Gastroesophageal sphincter (tissue), 4 donors: ENCODE measurements around the gene CACNB4. TPM values are rescaled to one million over a fixed set of nuclear protein-coding genes. Genes with fewer than 3 reads are reported as not detected.

Experiments used
- ATAC-seq: fragments of 150-250 bp; one replicate; pipeline ENCODE4 v1.9.1; 2016; ENCODE audit warnings: mild to moderate bottlenecking, moderate library complexity
- H3K27ac ChIP-seq, 4 donors: fragments of 200-600 bp; sonication (generic) in 3 of 4; 1 replicate in 3 of 4; 2 replicates in 1 of 4; pipeline ENCODE4 v1.5.1; 2016 to 2019
- H3K27me3 ChIP-seq: fragments of 200-600 bp; sonication (generic); one replicate; pipeline ENCODE4 v1.5.1; 2019
- H3K36me3 ChIP-seq, 2 donors: fragments of 200-600 bp; sonication (generic); one replicate each; pipeline ENCODE4 v1.5.1; 2019; ENCODE audit warnings: control low read depth in 1 of 2
- H3K4me1 ChIP-seq, 3 donors: fragments of 200-600 bp; sonication (generic); 1 replicate in 2 of 3; 2 replicates in 1 of 3; pipeline ENCODE4 v1.5.1; 2016 to 2019; ENCODE audit warnings: control low read depth in 2 of 3
- H3K4me3 ChIP-seq, 2 donors: fragments of 200-600 bp; sonication (generic); one replicate each; pipeline ENCODE4 v1.5.1; 2019; ENCODE audit warnings: mild to moderate bottlenecking in 1 of 2, moderate library complexity in 1 of 2
- H3K9me3 ChIP-seq, 3 donors: fragments of 200-600 bp; sonication (generic); one replicate each; pipeline ENCODE4 v1.5.1; 2017 to 2019; ENCODE audit warnings: control low read depth in 2 of 3
- CTCF ChIP-seq, 4 experiments: fragments of 200-600 bp in 2 of 4; fragments of 450-650 bp in 2 of 4; sonication (generic) in 1 of 4; IDR thresholded peaks; one replicate each; pipeline ENCODE4 v1.5.1; 2017 to 2019; ENCODE audit warnings: antibody characterized with exemption in 4 of 4, mild to moderate bottlenecking in 2 of 4, moderate library complexity in 2 of 4
- EP300 ChIP-seq: sonication (generic); formaldehyde crosslinking; IDR thresholded peaks from one replicate; pipeline ENCODE4 v1.6.1; 2017; ENCODE audit warnings: antibody characterized with exemption, mild to moderate bottlenecking
- POLR2A ChIP-seq, 2 donors: fragments of 450-650 bp; IDR thresholded peaks; one replicate each; pipeline ENCODE4 v1.6.1; 2017; ENCODE audit warnings: antibody characterized with exemption in 2 of 2, mild to moderate bottlenecking in 2 of 2, moderate library complexity in 1 of 2
- POLR2AphosphoS5 ChIP-seq: sonication (generic); formaldehyde crosslinking; IDR thresholded peaks from one replicate; pipeline ENCODE4 v1.6.1; 2017; ENCODE audit warnings: antibody characterized with exemption
- WGBS, 2 donors: methylation state at CpG; one replicate each; pipeline ENCODE4 v1.1.5; 2018; ENCODE audit warnings: low coverage in 1 of 2; 5-methylcytosine and 5-hydroxymethylcytosine counted together
- total RNA-seq, 4 donors: library from RNA; depleted of rRNA; stranded (reverse); fragments of >200 nt; gene quantifications; one replicate each; pipeline ENCODE4 v1.1.0, GENCODE V29; 2016

The CACNB4 gene
- total RNA-seq, 4 donors from 2014 or later = 1.4 to 5.4 (median 1.9) TPM

DNA sequence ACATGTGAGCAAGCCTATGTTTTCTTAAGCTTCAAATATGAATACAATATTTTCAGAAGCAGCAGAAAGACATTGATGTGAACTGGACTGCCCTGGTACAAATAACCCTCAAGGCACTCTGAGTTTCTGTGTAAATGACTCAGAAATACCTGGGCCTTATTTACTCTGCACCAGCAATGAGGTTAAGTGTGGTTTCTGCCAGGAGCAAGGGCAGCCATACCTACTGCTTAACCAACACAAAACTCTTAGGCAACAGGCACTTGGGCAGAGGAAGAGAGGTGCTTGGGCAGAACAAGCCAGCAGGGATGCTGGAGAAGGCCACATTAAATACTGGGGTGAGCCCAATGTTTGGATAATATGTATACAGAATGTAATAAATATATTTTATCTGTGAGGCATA lies 241.2 kb downstream of the CACNB4 start:
- Histone ChIP-seq H3K36me3 (no peaks in the 10 kb centered on the region), H3K9me3 (no peaks in the 10 kb centered on the region), H3K4me3 (no peak overlapping the region), H3K27ac (no peak overlapping the region), H3K27me3 (no peaks in the 10 kb centered on the region), H3K4me1 (peaks cover 0 to 12% (median 0%) of the 10 kb centered on the region in 3 donors)
- ATAC-seq = no peak
- TF ChIP-seq EP300 (no peak), CTCF (IDR thresholded peaks at IDR 0.05) (no peak), POLR2A (IDR thresholded peaks at IDR 0.05) (no peak), POLR2AphosphoS5 (no peak)

GRCh38 chr2:151855111-151855510 lies 243.7 kb downstream of the CACNB4 start:
- TF ChIP-seq CTCF (IDR thresholded peaks at IDR 0.05) (no peak), EP300 (no peak), POLR2AphosphoS5 (no peak), POLR2A (IDR thresholded peaks at IDR 0.05) (no peak)
- Histone ChIP-seq H3K9me3 (no peaks in the 10 kb centered on the region), H3K4me3 (no peak overlapping the region), H3K36me3 (no peaks in the 10 kb centered on the region), H3K27me3 (no peaks in the 10 kb centered on the region), H3K27ac (no peak overlapping the region), H3K4me1 (no peaks in the 10 kb centered on the region)
- 83 to 86% methylated on average over 3 of the region's 3 CpGs for WGBS, 2 donors
- no peak for ATAC-seq

DNA sequence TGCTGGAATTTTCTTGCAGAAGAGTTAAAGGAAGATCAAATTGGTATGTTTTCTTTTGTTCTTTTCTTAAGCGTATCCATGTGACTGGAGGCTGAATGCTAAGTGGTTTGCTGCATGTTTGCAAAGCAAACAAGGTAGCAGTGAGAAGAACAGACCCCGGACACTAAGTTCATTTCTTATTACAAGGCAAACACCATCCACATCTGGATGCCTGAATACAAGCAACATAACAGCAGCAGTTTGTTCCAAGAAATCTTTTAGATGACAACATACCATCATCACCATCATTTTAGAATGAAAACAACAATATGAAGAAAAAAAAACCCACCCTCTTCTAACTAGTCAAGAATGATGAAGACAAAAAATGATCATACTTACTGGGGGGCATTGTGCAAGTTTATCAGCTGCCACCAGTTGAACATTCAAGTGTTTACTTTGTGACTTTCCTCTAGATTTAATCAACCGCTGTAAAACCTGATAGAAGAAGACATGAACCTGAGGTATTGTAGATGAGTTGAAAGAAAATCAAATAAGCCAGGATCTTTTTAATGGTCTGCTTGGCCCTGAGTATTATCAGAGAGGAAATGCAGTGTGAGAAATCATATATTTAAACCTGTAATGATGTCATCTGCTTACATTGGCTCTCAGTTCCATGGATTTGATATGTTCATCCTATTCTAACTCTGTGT lies 245.6 kb downstream of the CACNB4 start:
- Histone ChIP-seq H3K27ac (no peak overlapping the region), H3K4me3 (no peak overlapping the region), H3K27me3 (no peaks in the 10 kb centered on the region), H3K4me1 (no peaks in the 10 kb centered on the region), H3K9me3 (no peaks in the 10 kb centered on the region), H3K36me3 (no peaks in the 10 kb centered on the region)
- ATAC-seq = no peak
- no peak for TF ChIP-seq POLR2AphosphoS5
- no peak for TF ChIP-seq CTCF (IDR thresholded peaks at IDR 0.05)
- WGBS, 2 donors = 88 to 96% methylated on average over 3 of the region's 3 CpGs

DNA sequence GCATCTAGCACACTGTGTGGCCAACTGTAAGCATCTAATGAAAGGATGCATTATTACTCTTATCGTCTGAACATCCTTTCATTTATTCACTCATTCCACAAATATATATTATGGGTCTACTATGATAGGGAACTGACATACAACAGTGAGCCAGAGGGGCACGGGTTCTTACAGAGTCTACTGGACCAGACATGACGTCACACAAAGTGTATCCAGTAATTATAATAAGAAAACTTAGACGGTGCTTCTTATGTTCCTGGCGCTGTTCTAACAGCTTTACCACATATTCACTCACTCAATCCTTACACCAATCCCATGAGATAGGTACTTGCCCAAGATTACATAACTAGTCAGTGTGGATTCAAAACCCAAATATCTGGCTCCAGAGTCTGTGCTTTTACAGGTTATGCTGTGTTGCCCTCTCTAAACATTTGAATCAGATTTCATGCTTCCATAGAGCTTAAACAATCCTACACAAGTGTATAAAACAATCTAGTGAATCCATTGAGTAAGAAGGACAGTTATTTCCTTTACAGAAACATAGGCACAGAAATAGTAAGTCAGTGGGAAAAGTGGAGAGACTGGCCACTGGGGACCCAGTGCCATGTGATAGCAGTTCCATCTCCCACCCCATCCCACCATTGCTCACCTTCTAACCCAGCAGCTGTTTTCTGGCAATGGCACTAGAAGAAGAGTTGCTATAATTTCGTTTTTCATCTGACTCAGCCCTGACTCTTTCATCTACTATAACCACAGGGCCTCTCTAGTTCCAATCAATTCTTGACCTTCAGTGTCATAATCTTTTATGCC lies 246.4 kb downstream of the CACNB4 start:
- Histone ChIP-seq H3K27ac (no peak overlapping the region), H3K36me3 (no peaks in the 10 kb centered on the region), H3K4me3 (no peak overlapping the region), H3K9me3 (no peaks in the 10 kb centered on the region), H3K4me1 (no peaks in the 10 kb centered on the region), H3K27me3 (no peaks in the 10 kb centered on the region)
- 75 to 80% methylated on average over 6 of the region's 6 CpGs for WGBS, 2 donors
- TF ChIP-seq POLR2A (IDR thresholded peaks at IDR 0.05) = no peak
- TF ChIP-seq POLR2AphosphoS5 = no peak
- no peak for TF ChIP-seq CTCF (IDR thresholded peaks at IDR 0.05)
- TF ChIP-seq EP300 = no peak
- ATAC-seq = no peak

GRCh38 chr2:151851761-151852160 lies 247.1 kb downstream of the CACNB4 start:
- Histone ChIP-seq H3K36me3 (no peaks in the 10 kb centered on the region), H3K4me3 (no peak overlapping the region), H3K27ac (no peak overlapping the region), H3K27me3 (no peaks in the 10 kb centered on the region), H3K4me1 (no peaks in the 10 kb centered on the region), H3K9me3 (no peaks in the 10 kb centered on the region)
- TF ChIP-seq POLR2A (IDR thresholded peaks at IDR 0.05) (no peak), POLR2AphosphoS5 (no peak), CTCF (IDR thresholded peaks at IDR 0.05) (no peak), EP300 (no peak)
- 63 to 87% methylated on average over 3 of the region's 3 CpGs for WGBS, 2 donors
- no peak for ATAC-seq
